ENCODE measurements around the gene DLAT.
"Not testable (repeated sequence)": the region's sequence is repeated elsewhere in the genome, so short reads cannot be mapped to it uniquely, and the experiment has no call there.

DNA sequence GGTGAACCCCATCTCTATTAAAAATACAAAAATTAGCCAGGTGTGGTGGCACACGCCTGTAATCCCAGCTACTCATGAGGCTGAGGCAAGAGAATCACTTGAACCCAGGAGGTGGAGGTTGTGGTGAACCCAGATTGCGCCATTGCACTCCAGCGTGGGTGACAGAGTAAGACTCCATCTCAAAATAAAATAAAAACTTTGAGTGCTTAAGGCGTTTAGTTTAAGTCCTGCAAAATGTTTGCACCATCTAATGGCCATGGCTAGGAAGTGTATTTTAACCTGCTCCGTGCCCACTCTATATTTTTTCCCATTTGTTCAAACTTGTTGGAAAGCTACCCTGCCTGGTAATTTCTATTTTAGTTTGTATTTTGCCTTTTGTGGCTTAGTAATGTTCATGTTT, 28.5 kb upstream of the DLAT start:
- not testable (repeated sequence) for TF ChIP-seq ZNF785 (tag by site-specific recombination; IDR thresholded peaks at IDR 0.05); BCL11A (tag by site-specific recombination; IDR thresholded peaks at IDR 0.05; ENCODE audit: low read depth); ZNF501 (tag by site-specific recombination; IDR thresholded peaks at IDR 0.05); ZBTB17 (tag by site-specific recombination; IDR thresholded peaks at IDR 0.05); HOXC10 (CRISPR knock-in tag; IDR thresholded peaks at IDR 0.05)
- TF ChIP-seq, protein P1, sequence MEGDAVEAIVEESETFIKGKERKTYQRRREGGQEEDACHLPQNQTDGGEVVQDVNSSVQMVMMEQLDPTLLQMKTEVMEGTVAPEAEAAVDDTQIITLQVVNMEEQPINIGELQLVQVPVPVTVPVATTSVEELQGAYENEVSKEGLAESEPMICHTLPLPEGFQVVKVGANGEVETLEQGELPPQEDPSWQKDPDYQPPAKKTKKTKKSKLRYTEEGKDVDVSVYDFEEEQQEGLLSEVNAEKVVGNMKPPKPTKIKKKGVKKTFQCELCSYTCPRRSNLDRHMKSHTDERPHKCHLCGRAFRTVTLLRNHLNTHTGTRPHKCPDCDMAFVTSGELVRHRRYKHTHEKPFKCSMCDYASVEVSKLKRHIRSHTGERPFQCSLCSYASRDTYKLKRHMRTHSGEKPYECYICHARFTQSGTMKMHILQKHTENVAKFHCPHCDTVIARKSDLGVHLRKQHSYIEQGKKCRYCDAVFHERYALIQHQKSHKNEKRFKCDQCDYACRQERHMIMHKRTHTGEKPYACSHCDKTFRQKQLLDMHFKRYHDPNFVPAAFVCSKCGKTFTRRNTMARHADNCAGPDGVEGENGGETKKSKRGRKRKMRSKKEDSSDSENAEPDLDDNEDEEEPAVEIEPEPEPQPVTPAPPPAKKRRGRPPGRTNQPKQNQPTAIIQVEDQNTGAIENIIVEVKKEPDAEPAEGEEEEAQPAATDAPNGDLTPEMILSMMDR (tag by site-specific recombination; IDR thresholded peaks at IDR 0.05): not testable (repeated sequence)
- TF ChIP-seq, protein P2, sequence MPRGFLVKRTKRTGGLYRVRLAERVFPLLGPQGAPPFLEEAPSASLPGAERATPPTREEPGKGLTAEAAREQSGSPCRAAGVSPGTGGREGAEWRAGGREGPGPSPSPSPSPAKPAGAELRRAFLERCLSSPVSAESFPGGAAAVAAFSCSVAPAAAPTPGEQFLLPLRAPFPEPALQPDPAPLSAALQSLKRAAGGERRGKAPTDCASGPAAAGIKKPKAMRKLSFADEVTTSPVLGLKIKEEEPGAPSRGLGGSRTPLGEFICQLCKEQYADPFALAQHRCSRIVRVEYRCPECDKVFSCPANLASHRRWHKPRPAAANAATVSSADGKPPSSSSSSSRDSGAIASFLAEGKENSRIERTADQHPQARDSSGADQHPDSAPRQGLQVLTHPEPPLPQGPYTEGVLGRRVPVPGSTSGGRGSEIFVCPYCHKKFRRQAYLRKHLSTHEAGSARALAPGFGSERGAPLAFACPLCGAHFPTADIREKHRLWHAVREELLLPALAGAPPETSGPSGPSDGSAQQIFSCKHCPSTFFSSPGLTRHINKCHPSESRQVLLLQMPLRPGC (tag by site-specific recombination; IDR thresholded peaks at IDR 0.05): not testable (repeated sequence)

Data from HEK293 (cell line).